ENCODE results near the gene ALDH1B1. TPM values are rescaled to one million over a fixed set of nuclear protein-coding genes. Genes with fewer than 3 reads are reported as not detected.

ALDH1B1 gene
- total and polyA plus RNA-seq, 2 of the 13 experiments (the other 11 are each of a cell fraction or from before 2014, with no cell fraction given), result 45.1 to 125 TPM

GRCh38 chr9:38386319-38386895 lies 6.1 kb upstream of the ALDH1B1 start (continued):
- TF ChIP-seq ZNF510 (CRISPR knock-in tag; IDR thresholded peaks at IDR 0.05; ENCODE audit: low read depth), result no peak
- TF ChIP-seq HDAC6 (IDR thresholded peaks at IDR 0.05; ENCODE audit: low read depth, low read length), result no peak
- TF ChIP-seq THAP9 (CRISPR knock-in tag; IDR thresholded peaks at IDR 0.05; ENCODE audit: borderline replicate concordance), result no peak
- no peak for TF ChIP-seq ZNF230 (CRISPR knock-in tag; IDR thresholded peaks at IDR 0.05)
- peak; percentile 90 for TF ChIP-seq ESRRA (CRISPR knock-in tag; IDR thresholded peaks at IDR 0.05; ENCODE audit: low read depth)
- TF ChIP-seq NR0B2 (CRISPR knock-in tag; IDR thresholded peaks at IDR 0.05), result no peak
- TF ChIP-seq, protein P1, sequence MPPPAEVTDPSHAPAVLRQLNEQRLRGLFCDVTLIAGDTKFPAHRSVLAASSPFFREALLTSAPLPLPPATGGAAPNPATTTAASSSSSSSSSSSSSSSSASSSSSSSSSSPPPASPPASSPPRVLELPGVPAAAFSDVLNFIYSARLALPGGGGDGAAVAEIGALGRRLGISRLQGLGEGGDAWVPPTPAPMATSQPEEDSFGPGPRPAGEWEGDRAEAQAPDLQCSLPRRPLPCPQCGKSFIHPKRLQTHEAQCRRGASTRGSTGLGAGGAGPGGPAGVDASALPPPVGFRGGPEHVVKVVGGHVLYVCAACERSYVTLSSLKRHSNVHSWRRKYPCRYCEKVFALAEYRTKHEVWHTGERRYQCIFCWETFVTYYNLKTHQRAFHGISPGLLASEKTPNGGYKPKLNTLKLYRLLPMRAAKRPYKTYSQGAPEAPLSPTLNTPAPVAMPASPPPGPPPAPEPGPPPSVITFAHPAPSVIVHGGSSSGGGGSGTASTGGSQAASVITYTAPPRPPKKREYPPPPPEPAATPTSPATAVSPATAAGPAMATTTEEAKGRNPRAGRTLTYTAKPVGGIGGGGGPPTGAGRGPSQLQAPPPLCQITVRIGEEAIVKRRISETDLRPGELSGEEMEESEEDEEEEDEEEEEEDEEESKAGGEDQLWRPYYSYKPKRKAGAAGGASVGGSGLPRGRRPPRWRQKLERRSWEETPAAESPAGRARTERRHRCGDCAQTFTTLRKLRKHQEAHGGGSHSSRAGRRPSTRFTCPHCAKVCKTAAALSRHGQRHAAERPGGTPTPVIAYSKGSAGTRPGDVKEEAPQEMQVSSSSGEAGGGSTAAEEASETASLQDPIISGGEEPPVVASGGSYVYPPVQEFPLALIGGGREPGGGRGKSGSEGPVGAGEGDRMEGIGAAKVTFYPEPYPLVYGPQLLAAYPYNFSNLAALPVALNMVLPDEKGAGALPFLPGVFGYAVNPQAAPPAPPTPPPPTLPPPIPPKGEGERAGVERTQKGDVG (CRISPR knock-in tag; IDR thresholded peaks at IDR 0.05; ENCODE audit: borderline replicate concordance), result no peak
- no peak for TF ChIP-seq CBFB (CRISPR knock-in tag; IDR thresholded peaks at IDR 0.05)
- TF ChIP-seq FOXP4 (CRISPR knock-in tag; IDR thresholded peaks at IDR 0.05), result no peak; the same call in 1 of the 2 replicates
- TF ChIP-seq ZNF468 (CRISPR knock-in tag; IDR thresholded peaks at IDR 0.05), result no peak
- TF ChIP-seq JUNB (CRISPR knock-in tag; IDR thresholded peaks at IDR 0.05; ENCODE audit: borderline replicate concordance), result no peak
- TF ChIP-seq BCL3 (CRISPR knock-in tag; IDR thresholded peaks at IDR 0.05), result no peak
- TF ChIP-seq ISL2 (CRISPR knock-in tag; IDR thresholded peaks at IDR 0.05), result peak; percentile 74; the same call in 1 of the 2 replicates
- TF ChIP-seq KDM5B (CRISPR knock-in tag; IDR thresholded peaks at IDR 0.05; ENCODE audit: borderline replicate concordance), result no peak
- TF ChIP-seq ATF1 (CRISPR knock-in tag; IDR thresholded peaks at IDR 0.05), result no peak
- TF ChIP-seq, protein P2, sequence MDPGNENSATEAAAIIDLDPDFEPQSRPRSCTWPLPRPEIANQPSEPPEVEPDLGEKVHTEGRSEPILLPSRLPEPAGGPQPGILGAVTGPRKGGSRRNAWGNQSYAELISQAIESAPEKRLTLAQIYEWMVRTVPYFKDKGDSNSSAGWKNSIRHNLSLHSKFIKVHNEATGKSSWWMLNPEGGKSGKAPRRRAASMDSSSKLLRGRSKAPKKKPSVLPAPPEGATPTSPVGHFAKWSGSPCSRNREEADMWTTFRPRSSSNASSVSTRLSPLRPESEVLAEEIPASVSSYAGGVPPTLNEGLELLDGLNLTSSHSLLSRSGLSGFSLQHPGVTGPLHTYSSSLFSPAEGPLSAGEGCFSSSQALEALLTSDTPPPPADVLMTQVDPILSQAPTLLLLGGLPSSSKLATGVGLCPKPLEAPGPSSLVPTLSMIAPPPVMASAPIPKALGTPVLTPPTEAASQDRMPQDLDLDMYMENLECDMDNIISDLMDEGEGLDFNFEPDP (CRISPR knock-in tag; conservative IDR thresholded peaks at IDR 0.05), result no peak

Data from HepG2 (cell line).